Endothelial cell of umbilical vein (primary cell): Measurements from ENCODE around the gene PRUNE2. TPM values are rescaled to one million over a fixed set of nuclear protein-coding genes. Genes with fewer than 3 reads are reported as not detected.

Experiments
- BruUV-seq: library from RNA; stranded (reverse); fragments of 400-500 nt; replicated peaks from 2 replicates; lab custom pipeline; 2021; lab: Mats Ljungman, UMichigan
- CTCF ChIA-PET: fragments of 300-600, 350-600 bp; sonication (Branson Sonifier 250); formaldehyde crosslinking; loops from one replicate; lab custom pipeline; 2021; ENCODE audit warnings: antibody characterized with exemption, inconsistent platforms; lab: Charles Lee
- POLR2A ChIA-PET: fragments of 300-600, 350-600 bp; sonication (Branson Sonifier 250); formaldehyde crosslinking; loops from one replicate; lab custom pipeline; 2021; ENCODE audit warnings: antibody characterized with exemption, inconsistent platforms; lab: Charles Lee
- DNase-seq: peaks from one replicate; pipeline ENCODE4 v3.0.0-alpha.2; 2011; ENCODE audit warnings: low read depth, low spot score
- FAIRE-seq: peaks from 2 replicates; lab custom pipeline; 2011; peaks lifted over from hg19 to GRCh38; lab: Jason Lieb, UNC
- H2AFZ ChIP-seq: 2 replicates; pipeline ENCODE4 v1.6.0; 2012; ENCODE audit warnings: low read depth, low read length, control low read depth, inconsistent platforms
- H3K27ac ChIP-seq: 2 replicates; pipeline ENCODE4 v1.5.1; 2011; ENCODE audit warnings: low read depth, mild to moderate bottlenecking, control low read depth, low read length, moderate library complexity; ENCODE audit not compliant: insufficient read depth
- H3K27me3 ChIP-seq, 2 experiments: 2 replicates each; pipeline versions ENCODE4 v1.6.0 to v1.6.1; 2011; ENCODE audit warnings: low read length in 2 of 2, mixed read lengths in 1 of 2; ENCODE audit not compliant: control insufficient read depth in 2 of 2, insufficient read depth in 2 of 2
- H3K36me3 ChIP-seq, 2 experiments: 2 replicates in 1 of 2; 3 replicates in 1 of 2; pipeline ENCODE4 v1.5.1; 2011; ENCODE audit warnings: low read length in 2 of 2, mild to moderate bottlenecking in 1 of 2, moderate library complexity in 1 of 2; ENCODE audit not compliant: control insufficient read depth in 2 of 2, insufficient read depth in 2 of 2; ENCODE audit errors: extremely low read depth in 1 of 2
- H3K4me1 ChIP-seq: 3 replicates; pipeline ENCODE4 v1.5.1; 2011; ENCODE audit warnings: mild to moderate bottlenecking, low read length; ENCODE audit not compliant: control insufficient read depth, insufficient read depth; ENCODE audit errors: extremely low read depth
- H3K4me2 ChIP-seq: 2 replicates; pipeline ENCODE4 v1.6.1; 2011; ENCODE audit warnings: low read length, control low read depth, mixed read lengths; ENCODE audit not compliant: insufficient read depth
- H3K4me3 ChIP-seq, 3 experiments: fragments of 200-600 bp in 1 of 3; sonication (generic), shearing (Covaris generic) in 1 of 3; replicated peaks in 1 of 3; 2 replicates each; pipeline ENCODE4 v1.5.1; 2011 to 2016; ENCODE audit warnings: control low read depth in 3 of 3, low read length in 3 of 3, mild to moderate bottlenecking in 2 of 3, inconsistent platforms in 1 of 3, low read depth in 1 of 3, moderate library complexity in 1 of 3; ENCODE audit not compliant: insufficient read depth in 1 of 3
- H3K79me2 ChIP-seq: 2 replicates; pipeline ENCODE4 v1.6.0; 2012; ENCODE audit warnings: low read length, inconsistent platforms; ENCODE audit not compliant: control insufficient read depth, insufficient read depth
- H3K9ac ChIP-seq: replicated peaks from 2 replicates; pipeline ENCODE3; 2011; ENCODE audit warnings: low read length, control low read depth; ENCODE audit not compliant: insufficient read depth; ENCODE audit errors: extremely low read depth
- H3K9me1 ChIP-seq: replicated peaks from 3 replicates; pipeline ENCODE4 v1.6.0; 2011; ENCODE audit warnings: mild to moderate bottlenecking, low read length; ENCODE audit not compliant: control insufficient read depth, insufficient read depth; ENCODE audit errors: extremely low read depth
- H3K9me3 ChIP-seq: replicated peaks from 2 replicates; pipeline ENCODE4 v1.5.1; 2012; ENCODE audit warnings: low read length, inconsistent platforms; ENCODE audit not compliant: control insufficient read depth, insufficient read depth
- H4K20me1 ChIP-seq: replicated peaks from 2 replicates; pipeline ENCODE3; 2011; ENCODE audit warnings: mild to moderate bottlenecking, low read length; ENCODE audit not compliant: control insufficient read depth, insufficient read depth; ENCODE audit errors: extremely low read depth
- EZH2 ChIP-seq: IDR thresholded peaks from 2 replicates; pipeline ENCODE4 v1.6.1; 2012; ENCODE audit warnings: borderline replicate concordance, low read depth, mild to moderate bottlenecking, moderate library complexity, low read length, inconsistent platforms; ENCODE audit not compliant: severe bottlenecking
- FOS ChIP-seq: IDR thresholded peaks from 2 replicates; pipeline ENCODE4 v1.6.1; 2011; ENCODE audit warnings: mild to moderate bottlenecking, low read length, moderate library complexity, borderline replicate concordance; ENCODE audit not compliant: insufficient read depth
- GATA2 ChIP-seq: IDR thresholded peaks from 2 replicates; pipeline ENCODE4 v1.7.0; 2011; ENCODE audit warnings: low read depth, mild to moderate bottlenecking, moderate library complexity, mixed read lengths, low read length; ENCODE audit not compliant: insufficient read length, insufficient read depth
- JUN ChIP-seq: IDR thresholded peaks from 2 replicates; pipeline ENCODE4 v1.6.1; 2011; ENCODE audit warnings: borderline replicate concordance, low read depth; ENCODE audit not compliant: insufficient read length, insufficient read depth
- MYC ChIP-seq: IDR thresholded peaks from one replicate; pipeline ENCODE4 v1.6.1; 2011; ENCODE audit warnings: mild to moderate bottlenecking, low read depth, low read length
- POLR2A ChIP-seq: IDR thresholded peaks from 2 replicates; pipeline ENCODE4 v1.6.1; 2012; ENCODE audit warnings: low read depth, mild to moderate bottlenecking, control low read depth, low read length
- POLR2AphosphoS5 ChIP-seq: IDR thresholded peaks from 2 replicates; pipeline ENCODE4 v1.6.1; 2012; ENCODE audit warnings: low read depth, mild to moderate bottlenecking, control low read depth, low read length, moderate library complexity; ENCODE audit not compliant: insufficient read depth
- dilution Hi-C: fragments of 300-500 bp; cut with MboI; formaldehyde crosslinking; loops from one replicate; pipeline ENCODE4 v1.15.0; 2019; ENCODE audit warnings: low sequenced_read_pairs; ENCODE audit not compliant: extremely low pct_ligation_motif_present
- intact Hi-C: fragments of 100-400 bp; cut with micrococcal nuclease; formaldehyde crosslinking; loops from one replicate; pipeline ENCODE4 v1.10.0; 2022
- polyA plus RNA-seq, 4 experiments: library from polyadenylated mRNA; depleted of rRNA in 3 of 4; stranded (reverse) in 3 of 4; unstranded in 1 of 4; fragments of >200 nt; gene quantifications; 2 replicates each; pipeline versions ENCODE4 v1.2.1 to v1.2.3, GENCODE V29; 2011 to 2012; ENCODE audit warnings: missing spikeins in 1 of 4
- total RNA-seq: library from RNA; stranded (reverse); gene quantifications from 2 replicates; pipeline ENCODE4 v1.2.3, GENCODE V29; 2021
- TF ChIP-seq, protein P1 (sequence below): IDR thresholded peaks from 2 replicates; pipeline ENCODE4 v1.6.1; 2011; ENCODE audit not compliant: insufficient read depth, insufficient read length
- TF ChIP-seq, protein P2 (sequence below), 2 donors: IDR thresholded peaks; 1 replicate in 1 of 2; 2 replicates in 1 of 2; pipeline ENCODE4 v1.5.1; 2011; ENCODE audit warnings: low read length in 2 of 2, mild to moderate bottlenecking in 2 of 2, moderate library complexity in 2 of 2, control low read depth in 1 of 2, inconsistent platforms in 1 of 2, low read depth in 1 of 2; ENCODE audit not compliant: insufficient read depth in 1 of 2; ENCODE audit errors: extremely low read depth in 1 of 2

The PRUNE2 gene
- total and polyA plus RNA-seq, 2 donors (not counting 3 experiments of a cell fraction or from before 2014, with no cell fraction given): 15.8 to 21.7 TPM

DNA sequence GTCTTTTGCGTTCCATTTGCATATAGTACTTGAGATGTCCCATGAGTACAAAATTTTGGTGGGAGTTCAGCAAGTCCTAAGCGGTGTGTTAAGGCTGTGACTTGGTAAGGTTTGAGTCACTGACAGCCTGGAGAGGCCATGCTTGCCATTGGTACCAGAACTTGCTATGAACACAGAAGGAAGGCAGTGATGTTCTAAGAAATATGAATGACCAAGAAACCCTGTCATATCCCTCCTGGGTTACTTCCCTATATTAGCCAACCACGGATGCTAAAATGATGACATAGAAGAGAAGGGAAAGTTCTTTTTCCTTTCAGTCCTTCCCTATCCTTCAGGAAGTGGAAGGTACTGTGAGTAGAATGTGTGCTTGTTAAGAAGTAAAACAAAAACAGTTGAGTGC is 310.3 kb downstream of the PRUNE2 start:
- no peak overlapping the region for H3K4me3 ChIP-seq
- intact Hi-C loops (no loop called here), dilution Hi-C loops (no loop called here)
- H2AFZ ChIP-seq: no peak overlapping the region
- no peaks in the 10 kb centered on the region for H3K9me1 ChIP-seq
- TF ChIP-seq EZH2 (no peak), JUN (no peak), POLR2AphosphoS5 (no peak), MYC (no peak), GATA2 (no peak), POLR2A (no peak)
- TF ChIP-seq, protein P1, sequence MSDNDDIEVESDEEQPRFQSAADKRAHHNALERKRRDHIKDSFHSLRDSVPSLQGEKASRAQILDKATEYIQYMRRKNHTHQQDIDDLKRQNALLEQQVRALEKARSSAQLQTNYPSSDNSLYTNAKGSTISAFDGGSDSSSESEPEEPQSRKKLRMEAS: no peak
- peaks cover 0 to 6% of the 10 kb centered on the region in 2 experiments for H3K27me3 ChIP-seq
- H3K9ac ChIP-seq: no peak overlapping the region
- no peak overlapping the region for H3K4me2 ChIP-seq
- H4K20me1 ChIP-seq: no peaks in the 10 kb centered on the region
- H3K27ac ChIP-seq: no peak overlapping the region
- H3K36me3 ChIP-seq: no peaks in the 10 kb centered on the region
- H3K9me3 ChIP-seq: no peaks in the 10 kb centered on the region
- ChIA-PET POLR2A (no interaction called here), CTCF (no interaction called here)
- DNase-seq (no peak), FAIRE-seq (no peak)
- no TSS peak for BruUV-seq
- H3K79me2 ChIP-seq: no peaks in the 10 kb centered on the region
- no peaks in the 10 kb centered on the region for H3K4me1 ChIP-seq

DNA sequence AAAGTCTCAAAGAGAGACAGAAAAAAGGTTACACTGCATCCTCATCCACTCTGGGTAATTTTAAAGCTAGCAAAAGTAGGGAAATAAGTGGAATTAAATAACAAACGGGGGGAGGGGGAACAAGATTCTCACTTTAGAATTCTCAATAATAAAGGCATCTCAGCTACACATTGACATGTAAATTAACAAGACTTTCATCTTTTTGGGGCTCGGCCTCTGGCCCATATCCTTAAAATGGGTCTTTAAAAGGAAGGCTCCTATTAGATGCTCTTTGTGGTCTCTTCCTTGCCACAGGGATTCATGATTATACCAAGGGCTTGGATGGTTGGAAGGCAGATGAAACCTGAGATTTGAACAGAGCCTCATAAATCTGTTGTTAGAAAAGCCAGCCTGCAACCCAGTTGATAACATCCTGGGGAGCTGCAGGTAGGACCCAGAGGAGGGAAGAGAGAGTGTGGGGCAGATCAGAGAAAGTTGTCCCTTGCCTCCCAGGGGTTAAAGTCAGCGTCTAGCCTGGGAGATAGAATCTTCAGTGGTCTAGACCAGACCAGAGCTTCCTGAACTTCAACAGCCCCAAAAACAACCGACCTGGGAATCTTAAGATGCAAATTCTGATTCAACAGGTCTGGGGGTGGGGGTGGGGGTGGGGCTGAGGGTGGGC is 311.0 kb downstream of the PRUNE2 start:
- FAIRE-seq (no peak), DNase-seq (no peak)
- no peaks in the 10 kb centered on the region for H4K20me1 ChIP-seq
- no peak overlapping the region for H3K9ac ChIP-seq
- no peak overlapping the region for H2AFZ ChIP-seq
- no peaks in the 10 kb centered on the region for H3K9me3 ChIP-seq
- H3K4me1 ChIP-seq: no peaks in the 10 kb centered on the region
- dilution Hi-C loops (no loop called here), intact Hi-C loops (no loop called here)
- H3K9me1 ChIP-seq: no peaks in the 10 kb centered on the region
- ChIA-PET CTCF (no interaction called here), POLR2A (no interaction called here)
- H3K36me3 ChIP-seq: no peaks in the 10 kb centered on the region
- BruUV-seq: no TSS peak
- peaks cover 0 to 6% of the 10 kb centered on the region in 2 experiments for H3K27me3 ChIP-seq
- no peak overlapping the region for H3K4me2 ChIP-seq
- TF ChIP-seq JUN (no peak), POLR2A (no peak), FOS (no peak), POLR2AphosphoS5 (no peak), EZH2 (no peak), GATA2 (no peak), MYC (no peak)
- TF ChIP-seq, protein P2, sequence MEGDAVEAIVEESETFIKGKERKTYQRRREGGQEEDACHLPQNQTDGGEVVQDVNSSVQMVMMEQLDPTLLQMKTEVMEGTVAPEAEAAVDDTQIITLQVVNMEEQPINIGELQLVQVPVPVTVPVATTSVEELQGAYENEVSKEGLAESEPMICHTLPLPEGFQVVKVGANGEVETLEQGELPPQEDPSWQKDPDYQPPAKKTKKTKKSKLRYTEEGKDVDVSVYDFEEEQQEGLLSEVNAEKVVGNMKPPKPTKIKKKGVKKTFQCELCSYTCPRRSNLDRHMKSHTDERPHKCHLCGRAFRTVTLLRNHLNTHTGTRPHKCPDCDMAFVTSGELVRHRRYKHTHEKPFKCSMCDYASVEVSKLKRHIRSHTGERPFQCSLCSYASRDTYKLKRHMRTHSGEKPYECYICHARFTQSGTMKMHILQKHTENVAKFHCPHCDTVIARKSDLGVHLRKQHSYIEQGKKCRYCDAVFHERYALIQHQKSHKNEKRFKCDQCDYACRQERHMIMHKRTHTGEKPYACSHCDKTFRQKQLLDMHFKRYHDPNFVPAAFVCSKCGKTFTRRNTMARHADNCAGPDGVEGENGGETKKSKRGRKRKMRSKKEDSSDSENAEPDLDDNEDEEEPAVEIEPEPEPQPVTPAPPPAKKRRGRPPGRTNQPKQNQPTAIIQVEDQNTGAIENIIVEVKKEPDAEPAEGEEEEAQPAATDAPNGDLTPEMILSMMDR (IDR thresholded peaks at IDR 0.05; ENCODE audit: extremely low read depth in 1 of 2, insufficient read depth in 1 of 2, low read depth in 1 of 2, low read length in 2 of 2): no peak
- TF ChIP-seq, protein P1: no peak
- no peaks in the 10 kb centered on the region for H3K79me2 ChIP-seq
- H3K27ac ChIP-seq: no peak overlapping the region
- H3K4me3 ChIP-seq: no peak overlapping the region
